ENCODE results near the gene ESRRG. TPM values are rescaled to one million over a fixed set of nuclear protein-coding genes. Genes with fewer than 3 reads are reported as not detected.

Gene ESRRG
- not detected in 2 replicates for total RNA-seq

DNA sequence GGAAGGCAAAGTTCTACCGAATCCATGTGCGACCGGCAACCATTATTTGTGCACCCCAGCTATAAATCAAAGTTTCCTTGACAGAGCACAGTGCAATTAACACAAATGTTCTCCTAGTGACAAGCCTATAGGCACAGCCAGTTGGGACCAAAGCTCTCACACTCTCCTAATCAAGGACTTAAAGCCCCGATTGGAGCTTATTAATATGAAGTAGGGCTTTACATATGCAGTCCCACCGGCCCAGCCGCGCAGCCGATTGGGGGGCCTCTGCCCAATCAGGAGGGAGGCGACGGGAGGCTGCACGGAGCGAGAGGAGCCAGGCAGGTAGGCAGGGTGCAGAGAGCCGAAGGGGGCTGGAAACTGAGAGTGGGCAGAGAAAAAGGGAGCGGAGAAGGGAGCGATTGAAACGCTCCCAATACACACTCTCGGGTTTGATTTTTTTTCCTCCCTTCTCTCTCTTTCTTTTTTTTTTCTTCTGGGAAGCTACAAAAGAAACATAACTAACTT is at the start of gene ESRRG:
TSS of gene ESRRG (minus strand) at position 156 of the 507 bp plus-strand sequence. CDS start at position 26, 130 bp downstream.
- intact Hi-C loops (cut with micrococcal nuclease) = no loop called here

DNA sequence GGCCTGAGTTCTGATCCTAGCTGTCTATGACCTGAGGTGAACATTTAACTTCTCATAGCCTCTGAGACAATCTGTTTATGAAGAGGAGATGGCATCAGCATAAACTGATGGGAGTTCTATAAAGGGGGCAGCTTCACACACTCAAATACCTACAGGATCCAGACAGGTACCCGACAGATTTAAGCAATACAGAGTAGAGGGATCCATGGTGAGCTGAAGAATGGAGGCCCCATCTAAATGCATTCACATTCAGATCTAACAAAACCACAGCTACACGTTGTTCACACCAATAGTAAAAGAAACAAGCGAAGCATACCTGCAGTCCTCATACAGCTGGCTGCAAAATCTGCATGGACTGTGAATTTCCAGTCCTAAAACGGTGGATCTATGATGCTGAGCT is 48.7 kb upstream of the ESRRG start:
- intact Hi-C loops (cut with micrococcal nuclease) = no loop called here

DNA sequence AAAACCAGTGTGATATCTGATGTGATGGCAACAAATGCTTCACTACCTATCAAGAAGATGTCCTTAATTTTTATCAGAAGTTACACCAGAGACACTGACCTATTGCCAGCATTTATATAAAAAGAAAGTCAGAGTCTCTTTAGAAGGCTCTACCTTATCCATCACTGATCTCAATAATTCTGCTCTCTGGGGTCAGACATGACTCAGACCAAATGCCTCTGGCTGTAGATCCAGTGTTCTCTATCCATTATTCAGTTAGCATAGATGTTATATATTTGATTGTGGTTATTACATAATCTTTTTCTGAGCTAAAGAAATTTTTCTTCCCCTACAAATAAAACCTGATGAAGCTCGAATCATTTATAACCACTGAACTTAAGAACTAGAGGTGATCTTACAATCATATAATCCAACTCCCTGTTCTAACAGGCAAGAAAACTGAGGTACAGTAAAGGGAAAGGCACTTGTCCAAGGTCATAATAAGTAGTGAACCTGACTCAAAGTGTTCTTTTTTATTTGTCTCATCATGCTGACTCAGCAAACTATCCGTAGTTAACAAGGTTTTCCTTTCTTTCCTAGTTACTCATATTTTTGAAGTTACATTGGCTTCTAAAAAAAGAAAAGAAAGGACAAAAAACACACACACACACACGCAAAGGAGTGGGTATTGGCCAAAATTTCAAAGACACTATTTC is 43.6 kb upstream of the ESRRG start:
- intact Hi-C loops (cut with micrococcal nuclease) = no loop called here

DNA sequence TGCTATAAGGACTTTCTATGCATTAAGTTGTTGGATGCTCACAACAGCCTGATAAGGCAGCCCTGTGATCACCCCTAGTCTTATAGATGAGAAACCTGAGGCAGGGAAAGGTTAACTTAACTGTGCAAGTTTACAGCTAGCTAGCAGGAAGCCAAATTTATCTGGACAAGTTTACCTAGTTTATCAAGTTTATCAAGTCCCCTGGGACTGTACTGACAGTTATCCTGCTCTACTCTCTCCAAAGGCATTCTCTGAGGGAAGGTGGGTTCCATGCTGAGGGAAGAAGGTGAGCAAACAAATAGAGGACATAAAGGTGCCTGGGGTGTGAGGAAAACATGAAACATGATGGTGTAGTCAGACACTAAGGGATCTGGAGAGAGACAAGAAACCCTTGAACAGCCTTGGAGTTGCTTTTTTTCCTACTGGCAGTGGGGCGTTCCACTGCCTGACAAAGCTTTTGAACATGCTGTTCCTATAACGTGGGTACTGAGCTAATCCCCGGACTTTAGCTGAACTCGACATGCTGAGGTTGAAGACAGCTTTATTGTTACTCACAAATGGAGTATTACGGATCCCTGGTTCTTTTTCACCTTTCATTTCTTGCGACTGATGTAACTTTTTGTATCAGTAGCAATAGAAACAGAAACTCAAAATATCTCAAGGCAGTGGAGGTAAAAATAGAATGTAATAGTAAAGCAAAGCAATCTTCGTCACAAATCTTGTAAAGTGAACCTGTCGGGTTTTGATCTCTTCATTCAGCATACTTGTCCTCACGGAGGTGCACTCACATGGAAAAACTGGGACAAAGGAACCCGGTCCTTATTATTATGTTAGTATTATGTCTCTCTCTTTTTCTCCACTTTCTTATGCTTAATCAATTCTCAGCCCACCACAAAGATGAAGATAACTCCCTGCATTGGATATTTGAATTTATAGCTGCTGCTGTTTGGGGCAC is 42.4 kb upstream of the ESRRG start:
- intact Hi-C loops (cut with micrococcal nuclease) = no loop called here

DNA sequence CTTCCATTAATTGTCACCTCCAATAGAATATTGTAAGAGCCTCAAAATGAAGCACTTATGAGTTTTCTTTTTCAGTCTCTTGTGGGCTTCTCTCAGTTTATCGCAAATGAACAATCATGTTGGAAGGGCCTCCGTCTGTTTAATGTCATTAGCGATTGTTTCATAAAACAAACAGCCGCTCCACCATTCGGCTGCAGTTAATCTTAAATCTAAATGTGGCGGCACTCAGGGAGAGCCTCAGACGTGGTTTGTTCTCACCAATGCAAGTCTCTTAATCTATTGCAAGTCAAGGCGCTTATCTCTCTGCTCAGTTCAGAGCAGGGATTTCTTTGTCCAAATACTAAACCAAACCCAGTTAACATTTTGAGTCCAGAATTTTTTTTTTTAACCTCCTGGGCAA is 34.9 kb upstream of the ESRRG start:
- intact Hi-C loops (cut with micrococcal nuclease) = no loop called here

DNA sequence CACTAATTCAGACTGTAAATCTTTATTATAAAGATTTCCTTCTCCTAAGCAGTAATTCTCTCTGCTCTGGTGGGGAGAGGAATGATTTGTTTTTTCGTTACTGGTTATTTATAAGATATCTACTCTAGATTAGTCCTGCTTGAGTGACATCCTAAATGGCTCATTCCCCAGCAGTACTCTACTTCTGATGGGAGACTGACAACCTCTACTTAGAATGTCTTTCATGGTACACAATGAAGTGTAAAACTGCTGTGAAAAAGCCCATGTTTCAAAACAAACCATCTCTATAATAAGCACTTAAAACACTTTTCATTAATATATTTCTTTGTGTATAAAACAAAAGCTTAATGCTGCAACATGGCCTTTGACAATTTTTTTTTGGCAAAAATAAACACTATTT is 33.9 kb upstream of the ESRRG start:
- intact Hi-C loops (cut with micrococcal nuclease) = no loop called here

DNA sequence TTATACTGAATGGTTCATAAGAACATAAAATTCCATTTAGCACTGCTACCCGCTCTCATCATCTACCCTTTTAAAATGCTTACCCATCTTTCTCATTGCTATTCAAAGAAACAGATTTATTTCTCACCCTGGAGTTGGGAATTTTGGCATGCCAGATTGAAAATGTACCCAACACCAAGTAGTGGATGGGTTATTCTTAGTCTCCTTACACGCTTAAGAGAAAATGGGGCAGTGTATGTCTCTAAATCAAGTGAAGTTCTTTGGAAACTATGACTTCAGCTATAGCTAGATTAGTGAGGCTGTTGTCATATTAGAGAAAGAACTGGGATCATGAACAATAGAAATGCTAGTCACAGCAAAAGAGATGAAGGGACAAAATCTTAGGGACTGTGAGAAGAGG is 27.7 kb upstream of the ESRRG start:
- intact Hi-C loops (cut with micrococcal nuclease) = no loop called here

DNA sequence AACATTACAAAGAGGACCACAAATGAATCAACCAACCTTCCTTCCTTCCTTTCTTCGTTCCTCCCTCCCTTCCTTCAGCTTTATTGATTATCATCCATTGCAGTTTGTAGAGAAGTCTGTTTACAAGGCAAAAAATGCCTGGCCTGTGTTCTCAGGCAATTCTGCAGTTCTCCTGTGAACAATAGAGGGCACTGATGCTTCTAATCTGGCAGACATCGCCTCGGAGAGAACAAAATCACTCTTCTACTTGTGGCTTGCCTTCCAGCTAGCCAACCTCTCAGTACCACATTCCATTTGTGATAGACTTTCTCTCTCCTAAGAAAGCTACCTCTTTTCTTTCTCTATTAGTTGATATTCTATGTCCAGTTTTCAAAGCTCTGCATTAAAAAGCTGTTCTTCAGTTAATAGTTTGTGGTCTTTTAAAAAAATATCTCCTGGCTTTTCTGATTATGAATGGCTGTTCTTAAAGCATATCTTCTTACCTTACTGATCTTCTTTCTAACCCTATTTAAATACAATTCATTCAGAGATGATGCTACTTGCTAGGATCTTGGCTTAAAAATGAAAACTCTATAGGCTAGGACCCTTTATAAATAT is 26.9 kb upstream of the ESRRG start:
- intact Hi-C loops (cut with micrococcal nuclease) = no loop called here

DNA sequence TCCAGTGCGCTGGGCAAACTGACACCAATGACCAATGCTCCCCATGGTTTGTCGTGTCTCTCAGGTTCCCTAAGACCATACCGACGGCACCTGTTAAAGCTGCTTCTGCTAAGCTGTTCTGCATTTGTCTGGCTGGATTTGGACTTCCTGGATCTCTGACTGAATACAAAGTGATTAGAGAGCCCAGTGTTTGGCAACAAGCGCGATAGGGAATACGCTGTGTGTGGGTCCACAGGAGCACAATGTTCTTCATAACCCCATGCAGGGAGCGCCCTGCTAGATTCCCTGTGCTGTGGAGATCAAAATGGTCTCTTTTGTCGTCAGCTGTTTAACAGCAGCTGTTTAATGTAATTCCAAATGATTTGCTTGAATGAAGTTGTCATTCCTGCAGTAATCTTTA is 26.0 kb upstream of the ESRRG start:
- intact Hi-C loops (cut with micrococcal nuclease) = no loop called here

DNA sequence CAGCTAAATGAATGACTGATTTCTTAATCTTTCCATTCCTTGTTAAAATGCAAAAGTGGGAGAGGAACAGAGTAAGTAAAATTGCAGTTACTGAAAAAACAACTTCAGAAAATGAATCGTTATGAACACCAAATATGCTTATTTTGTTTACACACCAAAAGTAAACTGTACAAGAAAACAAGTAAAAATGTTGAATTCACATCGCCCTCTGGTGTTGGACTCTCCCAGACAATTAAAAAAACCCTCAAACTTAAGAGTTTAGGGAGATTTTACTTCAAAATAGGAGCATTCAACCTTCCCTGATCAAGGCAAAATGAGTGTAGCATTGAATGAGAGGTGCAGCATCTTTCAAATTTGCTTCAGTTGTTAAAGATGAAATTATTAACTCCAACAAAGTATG is 19.4 kb upstream of the ESRRG start:
- intact Hi-C loops (cut with micrococcal nuclease) = no loop called here

DNA sequence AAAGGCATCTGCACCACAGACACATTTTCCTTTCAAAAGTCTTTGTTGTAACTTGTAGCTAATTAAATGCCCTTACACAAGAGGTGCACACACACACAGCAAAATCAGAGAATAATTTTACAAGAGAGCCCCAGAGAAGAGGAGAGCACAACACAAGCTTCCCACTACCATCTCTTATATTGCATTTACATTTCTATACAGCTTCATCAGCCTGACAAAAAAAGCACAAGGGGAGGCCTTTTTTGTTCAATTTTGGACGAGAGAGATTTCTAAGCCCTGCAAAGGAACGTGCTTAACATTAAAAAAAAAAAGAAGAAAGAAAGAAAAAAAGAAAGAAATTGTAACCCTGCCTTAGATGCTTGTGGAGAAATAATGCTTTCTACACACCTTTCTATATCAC is 17.1 kb upstream of the ESRRG start:
- intact Hi-C loops (cut with micrococcal nuclease) = no loop called here

DNA sequence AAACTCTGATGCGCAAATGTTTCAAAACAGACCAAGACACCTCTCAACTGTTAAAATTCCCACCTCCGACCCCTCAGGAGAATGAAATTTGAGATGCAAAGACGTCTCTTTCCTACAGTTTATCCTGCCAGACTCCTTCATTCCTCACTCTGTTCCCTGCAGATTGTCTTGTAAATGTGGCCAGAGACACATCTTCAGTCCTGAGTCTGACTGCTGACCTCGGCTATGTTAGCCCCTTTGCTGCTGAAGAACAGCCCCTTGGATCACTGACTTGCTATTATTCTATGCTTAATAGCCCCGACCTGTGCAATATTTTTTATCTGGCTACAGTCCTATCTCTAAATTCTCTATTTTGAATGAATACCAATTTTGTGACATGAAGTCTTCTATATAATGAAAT is 16.6 kb upstream of the ESRRG start:
- intact Hi-C loops (cut with micrococcal nuclease) = no loop called here

DNA sequence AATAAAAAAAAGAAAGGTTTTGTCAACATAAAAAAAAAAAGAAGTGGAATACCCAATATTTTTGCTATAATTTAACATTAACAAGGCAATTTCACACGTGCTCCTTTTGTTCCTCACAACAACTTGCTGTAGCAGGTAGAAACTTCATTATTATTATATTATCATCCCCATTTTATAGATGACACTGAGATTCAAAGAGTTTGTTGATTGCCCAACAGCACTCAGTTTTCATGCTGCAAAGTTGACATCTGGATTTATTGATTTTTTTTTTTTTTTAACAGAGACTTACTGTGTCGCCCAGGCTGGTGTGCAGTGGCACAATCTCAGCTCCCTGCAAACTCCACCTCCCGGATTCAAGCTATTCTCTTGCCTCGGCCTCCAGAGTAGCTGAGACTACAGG is 8.9 kb upstream of the ESRRG start:
- intact Hi-C loops (cut with micrococcal nuclease) = no loop called here

DNA sequence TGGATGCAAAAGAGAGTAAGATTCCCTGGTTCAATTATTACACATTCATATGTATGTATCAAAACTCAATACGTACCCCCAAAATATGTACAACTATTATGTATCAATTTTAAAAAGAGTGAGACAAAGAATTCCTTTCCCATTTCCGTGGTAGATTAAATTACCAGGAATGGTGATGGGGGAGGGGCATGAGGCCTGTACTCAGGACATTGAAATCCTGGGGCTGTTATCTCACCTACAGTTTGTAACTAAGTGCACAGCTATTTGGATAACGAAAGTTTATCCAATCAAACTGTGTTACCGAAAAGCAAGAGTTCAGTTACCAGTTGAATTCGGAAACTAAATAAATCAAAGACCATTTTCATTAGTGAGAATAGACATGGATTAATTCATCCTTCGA is 8.3 kb upstream of the ESRRG start:
- intact Hi-C loops (cut with micrococcal nuclease) = no loop called here

DNA sequence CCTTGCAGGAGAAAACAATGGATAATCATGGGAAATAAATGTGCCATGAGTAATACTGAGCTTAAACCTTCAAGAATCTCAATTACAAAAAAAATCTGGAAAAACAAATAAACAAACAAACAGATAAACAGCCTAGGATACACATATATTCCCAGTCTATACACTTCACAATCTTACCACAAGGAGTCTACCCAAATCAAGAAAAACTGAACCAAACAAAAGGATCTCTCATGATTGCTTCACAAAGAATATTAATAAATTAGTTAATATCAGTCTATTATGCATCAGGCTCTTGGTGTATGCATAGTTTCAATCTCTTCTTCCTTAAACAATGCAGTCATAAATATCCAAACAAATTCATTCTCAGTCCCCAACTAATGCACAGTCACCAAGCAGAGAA is 3.2 kb upstream of the ESRRG start:
- intact Hi-C loops (cut with micrococcal nuclease) = no loop called here

DNA sequence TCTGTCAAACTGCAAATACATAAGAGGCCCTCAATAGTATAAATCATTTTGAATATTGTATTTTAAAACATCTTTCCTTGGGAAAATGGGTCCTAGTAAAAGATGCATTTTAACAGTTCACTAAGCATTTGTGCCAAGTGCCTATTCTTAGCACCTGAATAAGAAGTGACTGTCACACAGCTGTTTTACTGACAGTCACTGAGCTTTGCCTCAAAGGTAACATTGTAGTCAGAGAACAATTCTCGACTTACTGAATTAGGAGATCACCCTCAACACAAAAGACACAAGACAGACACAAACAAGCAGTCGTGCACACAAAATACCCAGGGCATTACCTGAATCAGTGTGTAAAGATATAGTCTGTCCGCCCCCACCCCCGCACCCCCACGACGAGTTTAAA is 408 bp downstream of the ESRRG start:
- intact Hi-C loops (cut with micrococcal nuclease) = no loop called here

DNA sequence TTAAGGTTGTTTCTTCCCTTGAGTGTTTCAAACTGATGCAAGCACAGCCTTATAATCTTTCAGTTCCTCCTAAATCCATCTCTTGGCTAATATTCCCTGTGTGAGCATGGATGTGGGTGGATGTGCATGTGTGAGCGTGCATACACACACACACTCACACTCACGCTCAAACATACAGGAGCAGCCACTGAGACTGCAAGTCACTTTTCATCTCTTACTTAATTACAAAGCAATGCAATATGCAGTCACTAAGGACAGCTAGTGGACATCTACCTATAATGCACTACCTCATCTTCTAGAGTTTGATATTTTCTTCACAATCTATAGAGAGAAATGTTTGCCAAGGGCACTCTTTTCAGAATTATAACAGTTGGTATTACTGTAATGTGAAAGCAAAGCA is 1.4 kb downstream of the ESRRG start:
- intact Hi-C loops (cut with micrococcal nuclease) = no loop called here

DNA sequence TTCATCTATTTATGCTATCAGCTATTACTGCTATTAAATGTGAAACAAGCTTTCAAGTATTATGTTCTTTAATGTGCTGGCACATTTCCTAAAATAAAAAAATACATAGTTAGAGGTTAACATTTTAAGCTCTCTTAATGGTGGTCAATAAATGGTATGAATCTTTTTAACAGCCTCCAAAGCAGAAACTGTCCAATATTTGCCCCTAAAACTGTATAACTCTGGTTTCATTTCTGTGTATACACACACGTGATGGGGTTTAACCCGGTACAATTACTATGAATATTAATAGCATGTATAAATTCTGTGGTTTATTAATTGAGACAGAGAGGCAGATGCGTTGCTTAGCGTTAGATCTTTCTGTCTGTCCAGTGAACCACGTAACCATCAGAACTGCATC is 2.2 kb downstream of the ESRRG start:
- intact Hi-C loops (cut with micrococcal nuclease) = no loop called here

DNA sequence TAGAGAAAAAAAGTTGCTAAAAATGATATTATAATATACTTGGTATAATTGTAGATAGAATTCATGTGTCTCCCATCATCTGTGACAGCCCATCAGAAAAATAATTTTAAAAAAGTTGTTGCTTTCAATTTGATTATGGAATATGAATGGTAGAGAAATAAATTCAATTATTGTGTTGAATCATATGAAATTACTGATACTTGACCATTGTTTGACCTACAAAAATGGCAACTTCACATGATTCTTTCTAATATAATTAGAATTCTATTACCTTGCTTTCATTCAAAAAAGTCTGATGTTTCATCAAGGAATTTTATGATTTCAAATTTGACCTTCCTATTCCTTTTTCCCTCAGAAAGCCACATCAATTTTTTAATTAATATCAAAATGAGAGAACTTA is 11.5 kb downstream of the ESRRG start:
- intact Hi-C loops (cut with micrococcal nuclease) = no loop called here

DNA sequence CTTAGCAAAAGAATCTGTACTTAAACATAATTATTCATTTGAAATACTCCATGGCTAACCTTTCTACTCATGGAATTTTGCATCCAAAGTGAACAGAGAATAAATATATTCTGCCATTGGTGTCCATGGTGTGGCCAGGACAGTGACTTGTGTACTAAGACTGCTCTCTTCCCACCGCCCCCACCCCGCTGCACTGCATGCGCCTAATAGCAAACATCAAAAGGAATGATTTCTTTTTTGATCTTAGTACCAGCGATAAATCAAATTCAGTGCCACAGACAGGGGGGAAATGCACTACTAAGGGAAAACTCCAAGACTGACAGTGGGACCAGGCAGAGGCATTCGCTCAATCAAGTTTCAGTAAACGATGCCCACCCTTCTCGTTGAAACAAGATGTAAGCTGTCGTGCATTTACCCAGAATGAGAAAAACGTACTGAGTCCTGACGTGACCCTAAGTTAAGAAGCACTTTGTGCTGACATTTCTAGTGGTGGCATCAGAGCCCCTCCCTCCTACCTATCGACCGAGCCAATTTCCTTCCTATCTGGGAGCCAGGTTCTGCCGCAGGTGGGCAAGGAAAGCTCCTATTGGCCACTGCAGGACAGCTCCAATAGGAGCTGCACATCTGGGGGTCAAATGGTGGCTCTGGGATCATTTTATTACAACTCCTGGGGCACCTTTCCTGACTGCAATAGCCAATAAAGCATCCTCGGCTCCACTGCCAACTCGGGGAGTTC is 12.5 kb downstream of the ESRRG start:
- intact Hi-C loops (cut with micrococcal nuclease) = no loop called here

DNA sequence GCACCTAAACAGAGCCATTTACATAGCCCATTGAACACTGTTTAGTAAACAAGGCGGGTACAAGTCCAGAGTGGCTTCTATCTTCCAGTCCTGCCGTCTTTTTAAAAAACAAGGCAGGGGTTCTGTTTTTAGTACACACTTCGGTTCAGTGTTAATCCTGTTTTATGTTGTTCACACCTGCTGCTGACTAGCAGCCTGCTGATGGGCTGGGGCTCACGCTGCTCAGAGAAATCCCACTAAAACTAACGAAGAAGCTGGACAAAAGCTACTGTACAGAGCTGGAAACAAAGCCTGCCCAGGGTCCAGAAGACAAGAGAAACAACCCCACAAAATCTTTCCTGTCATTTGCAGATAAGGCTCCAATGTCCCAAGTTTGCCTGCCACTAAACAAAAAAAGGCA is 13.2 kb downstream of the ESRRG start:
- intact Hi-C loops (cut with micrococcal nuclease) = no loop called here
